Bronchial epithelial cell (primary cell): ENCODE results near the gene ALOXE3. TPM values are rescaled to one million over a fixed set of nuclear protein-coding genes. Genes with fewer than 3 reads are reported as not detected.

Experiments used
- DNase-seq: peaks from one replicate; pipeline ENCODE4 v3.0.0-alpha.2; 2010; ENCODE audit warnings: low read depth
- FAIRE-seq: peaks from 2 replicates; lab custom pipeline; 2011; peaks lifted over from hg19 to GRCh38; lab: Jason Lieb, UNC
- H3K27me3 ChIP-seq: 2 replicates; pipeline ENCODE4 v1.5.1; 2011; ENCODE audit warnings: low read length; ENCODE audit not compliant: control insufficient read depth, insufficient read depth
- H3K36me3 ChIP-seq: 2 replicates; pipeline ENCODE4 v1.5.1; 2011; ENCODE audit warnings: low read length; ENCODE audit not compliant: control insufficient read depth, insufficient read depth
- H3K4me3 ChIP-seq: 2 replicates; pipeline ENCODE4 v1.5.1; 2011; ENCODE audit warnings: mild to moderate bottlenecking, low read depth, low read length, control low read depth
- total RNA-seq: library from RNA; depleted of rRNA; stranded (reverse); fragments of >200 nt; gene quantifications from 2 replicates; pipeline ENCODE4 v1.2.1, GENCODE V29; 2014
- TF ChIP-seq, protein P1 (sequence below): IDR thresholded peaks from 2 replicates; pipeline ENCODE4 v1.5.1; 2011; ENCODE audit warnings: mild to moderate bottlenecking, moderate library complexity, low read length, control low read depth, inconsistent platforms; ENCODE audit not compliant: insufficient read depth, severe bottlenecking

The ALOXE3 gene
- total RNA-seq, 1 donor from 2014 or later: 1.3 TPM

DNA sequence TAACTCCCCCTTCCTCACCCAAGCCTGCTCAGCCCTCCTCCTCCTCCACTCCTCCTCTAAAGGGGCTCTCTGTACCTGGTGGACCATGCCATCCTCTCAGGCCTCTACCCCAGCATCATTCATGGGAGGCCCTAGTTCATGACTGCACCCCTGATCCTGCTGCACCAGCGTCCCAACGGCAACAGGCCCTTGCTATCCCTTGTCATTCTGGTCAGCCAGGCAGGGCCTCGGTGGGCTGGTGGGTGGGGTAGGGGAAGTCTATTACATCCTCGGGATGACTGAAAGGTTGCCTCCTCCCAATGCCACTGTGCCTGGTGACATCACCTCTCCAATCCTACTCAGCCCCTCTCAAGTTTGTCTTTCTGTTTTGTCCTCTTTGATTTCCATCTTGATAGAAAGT lies 50.5 kb downstream of the ALOXE3 start:
- TF ChIP-seq, protein P1, sequence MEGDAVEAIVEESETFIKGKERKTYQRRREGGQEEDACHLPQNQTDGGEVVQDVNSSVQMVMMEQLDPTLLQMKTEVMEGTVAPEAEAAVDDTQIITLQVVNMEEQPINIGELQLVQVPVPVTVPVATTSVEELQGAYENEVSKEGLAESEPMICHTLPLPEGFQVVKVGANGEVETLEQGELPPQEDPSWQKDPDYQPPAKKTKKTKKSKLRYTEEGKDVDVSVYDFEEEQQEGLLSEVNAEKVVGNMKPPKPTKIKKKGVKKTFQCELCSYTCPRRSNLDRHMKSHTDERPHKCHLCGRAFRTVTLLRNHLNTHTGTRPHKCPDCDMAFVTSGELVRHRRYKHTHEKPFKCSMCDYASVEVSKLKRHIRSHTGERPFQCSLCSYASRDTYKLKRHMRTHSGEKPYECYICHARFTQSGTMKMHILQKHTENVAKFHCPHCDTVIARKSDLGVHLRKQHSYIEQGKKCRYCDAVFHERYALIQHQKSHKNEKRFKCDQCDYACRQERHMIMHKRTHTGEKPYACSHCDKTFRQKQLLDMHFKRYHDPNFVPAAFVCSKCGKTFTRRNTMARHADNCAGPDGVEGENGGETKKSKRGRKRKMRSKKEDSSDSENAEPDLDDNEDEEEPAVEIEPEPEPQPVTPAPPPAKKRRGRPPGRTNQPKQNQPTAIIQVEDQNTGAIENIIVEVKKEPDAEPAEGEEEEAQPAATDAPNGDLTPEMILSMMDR: no peak
- peak; percentile 64 for FAIRE-seq
- Histone ChIP-seq H3K27me3 (peaks cover 13% of the 10 kb centered on the region), H3K36me3 (no peaks in the 10 kb centered on the region), H3K4me3 (no peak overlapping the region)
- DNase-seq: no peak

DNA sequence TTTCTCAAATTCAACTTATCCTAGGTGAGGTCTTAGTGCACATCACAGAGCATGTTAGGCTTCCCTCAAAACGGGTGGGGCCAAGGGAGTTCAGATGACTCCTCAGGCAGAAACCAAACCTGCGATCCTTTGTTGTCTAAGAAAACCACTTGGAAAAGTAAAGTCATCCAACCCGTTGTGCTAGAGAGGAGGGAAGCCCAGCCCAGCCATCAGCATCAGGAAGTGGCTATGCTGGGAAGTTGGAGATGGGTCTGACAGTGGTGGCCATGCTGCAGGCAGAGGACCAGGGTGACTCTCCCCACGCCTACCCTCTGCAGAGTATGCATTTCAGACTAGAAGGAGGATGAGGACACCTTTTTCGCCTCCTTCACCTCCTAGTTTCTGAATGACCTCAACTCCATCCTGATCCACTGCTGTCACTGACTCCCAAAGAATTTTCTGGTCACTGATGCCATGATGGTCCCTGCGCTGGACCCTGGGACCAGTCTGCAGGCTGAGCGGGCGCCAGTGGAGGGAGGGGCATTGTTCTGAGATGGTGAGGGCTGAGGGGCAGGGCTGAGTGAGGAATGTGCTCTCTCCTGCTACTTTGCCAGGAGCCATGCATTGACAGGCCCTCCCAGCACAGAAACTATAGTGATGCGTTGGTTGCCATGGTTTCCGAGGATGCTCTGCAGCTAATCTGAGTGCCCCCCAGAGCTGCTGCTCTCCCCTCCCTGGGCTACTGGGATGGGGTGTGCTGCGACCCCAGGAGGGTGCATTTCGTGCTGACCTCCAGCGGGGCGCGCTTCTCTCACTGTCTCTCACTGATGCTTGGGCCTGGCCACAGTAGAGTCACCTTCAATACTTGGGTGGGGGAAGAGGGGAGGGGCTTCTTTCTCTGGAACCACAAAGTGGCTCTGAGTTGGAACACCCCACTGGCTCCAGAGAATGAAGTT lies 51.2 kb downstream of the ALOXE3 start:
- no peak for FAIRE-seq
- peaks cover 10% of the 10 kb centered on the region for H3K27me3 ChIP-seq

GRCh38 chr17:8064561-8065019 lies 53.7 kb downstream of the ALOXE3 start:
- Histone ChIP-seq H3K4me3 (no peak overlapping the region), H3K36me3 (no peaks in the 10 kb centered on the region), H3K27me3 (peaks cover 10% of the 10 kb centered on the region)
- DNase-seq (no peak), FAIRE-seq (no peak)
- TF ChIP-seq, protein P1: no peak

More for the DNA sequence above, 51.2 kb downstream of the ALOXE3 start:
- H3K36me3 ChIP-seq: no peaks in the 10 kb centered on the region
- DNase-seq: peak; percentile 56
- H3K4me3 ChIP-seq: no peak overlapping the region
- TF ChIP-seq, protein P1: no peak

DNA sequence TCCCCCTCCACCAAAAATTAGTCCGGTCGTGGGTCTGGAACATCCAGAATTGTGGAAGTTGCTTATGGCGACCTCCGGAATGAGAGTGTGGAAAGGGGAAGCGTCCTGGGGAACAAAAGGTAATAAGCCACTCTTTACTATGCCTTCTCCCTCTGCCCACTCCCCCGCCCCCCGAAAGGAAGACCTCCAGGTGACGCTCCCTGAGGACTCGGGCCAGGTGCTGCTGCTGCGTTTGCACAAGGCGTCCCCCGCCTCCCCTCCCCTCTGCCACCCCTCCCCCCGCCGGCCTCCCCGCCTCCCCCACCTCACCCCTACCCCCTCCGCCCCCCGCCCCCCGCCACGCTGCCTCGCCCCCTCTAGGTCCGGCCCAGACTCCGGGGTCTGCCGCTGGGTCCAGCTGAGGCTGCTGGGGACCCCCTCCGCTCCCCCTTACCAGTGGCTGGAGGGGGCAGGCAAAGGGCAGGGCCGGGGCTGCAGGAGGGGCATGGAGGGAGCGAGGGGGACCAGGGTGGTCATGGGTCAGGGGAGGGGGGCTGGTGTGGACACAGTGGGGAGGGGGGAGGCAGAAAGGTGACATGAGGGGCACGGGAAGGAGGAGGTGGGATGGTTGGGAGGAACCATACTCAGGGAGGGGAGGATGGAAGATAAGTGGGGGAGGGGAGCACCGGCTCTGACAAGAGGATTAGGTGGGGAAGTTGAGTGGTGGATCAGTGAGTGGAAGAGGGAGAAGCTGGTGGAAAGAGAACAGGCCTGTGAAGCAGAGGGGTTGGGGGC lies 54.4 kb downstream of the ALOXE3 start:
- no peak overlapping the region for H3K4me3 ChIP-seq
- H3K36me3 ChIP-seq: no peaks in the 10 kb centered on the region
- DNase-seq (no peak), FAIRE-seq (no peak)
- peaks cover 10% of the 10 kb centered on the region for H3K27me3 ChIP-seq
- TF ChIP-seq, protein P1: no peak

DNA sequence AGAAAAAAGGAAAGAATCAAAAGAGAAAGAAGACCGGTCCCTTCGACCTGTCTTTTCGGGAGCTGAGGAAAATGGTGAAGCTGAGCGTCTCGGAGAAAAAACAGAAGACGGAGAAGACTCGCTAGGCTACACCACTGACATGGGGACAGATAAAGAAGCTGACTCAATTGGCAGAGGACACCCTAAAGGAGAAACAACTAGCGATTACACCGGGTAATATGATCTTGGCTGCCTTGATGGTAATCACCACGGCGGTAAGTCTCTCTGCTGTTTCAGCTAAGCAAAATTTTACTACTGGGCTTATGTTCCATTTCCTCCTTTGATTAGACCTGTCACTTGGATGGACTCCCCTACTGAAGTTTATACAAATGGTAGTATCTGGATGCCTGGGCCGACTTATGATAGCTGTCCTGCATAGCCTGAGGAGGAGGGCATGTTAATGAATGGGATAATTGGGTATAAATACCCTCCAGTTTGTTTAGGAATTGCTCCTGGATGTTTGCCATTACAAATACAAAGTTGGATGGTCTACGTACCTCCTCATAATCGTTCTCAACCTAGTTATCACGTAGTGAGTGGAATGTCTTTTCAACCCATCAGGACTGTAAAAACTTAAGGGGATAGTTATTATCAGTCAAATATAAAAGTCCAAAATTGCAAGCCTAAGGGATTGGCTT lies 55.4 kb downstream of the ALOXE3 start:
- TF ChIP-seq, protein P1: no peak
- Histone ChIP-seq H3K36me3 (no peaks in the 10 kb centered on the region), H3K4me3 (no peak overlapping the region), H3K27me3 (peaks cover 10% of the 10 kb centered on the region)
- DNase-seq (no peak), FAIRE-seq (no peak)
